Upper lobe of left lung (tissue), 6 donors: Measurements from ENCODE around the gene GDF15. TPM values are rescaled to one million over a fixed set of nuclear protein-coding genes. Genes with fewer than 3 reads are reported as not detected.

Source experiments
- ATAC-seq, 2 donors: fragments of 200-7000 bp; cut with Tn5 transposase; one replicate each; pipeline ENCODE4 v1.9.1; 2022; ENCODE audit warnings: mild to moderate bottlenecking in 2 of 2, moderate library complexity in 2 of 2; ENCODE audit not compliant: low FRiP score in 2 of 2
- DNase-seq, 2 donors: peaks; one replicate each; pipeline ENCODE4 v3.0.0-alpha.2; 2019 to 2020
- H3K27ac ChIP-seq, 4 donors: fragments of 200-600 bp; sonication (generic); one replicate each; pipeline ENCODE4 v1.5.1; 2016 to 2019
- H3K27me3 ChIP-seq, 4 donors: fragments of 200-600 bp; sonication (generic); one replicate each; pipeline ENCODE4 v1.5.1; 2017 to 2019
- H3K36me3 ChIP-seq, 4 donors: fragments of 200-600 bp; sonication (generic); one replicate each; pipeline ENCODE4 v1.5.1; 2016 to 2019
- H3K4me1 ChIP-seq, 4 donors: fragments of 200-600 bp; sonication (generic); one replicate each; pipeline ENCODE4 v1.5.1; 2018 to 2019
- H3K4me3 ChIP-seq, 4 donors: fragments of 200-600 bp; sonication (generic); one replicate each; pipeline ENCODE4 v1.5.1; 2017 to 2019; ENCODE audit warnings: mild to moderate bottlenecking in 2 of 4, moderate library complexity in 1 of 4
- H3K9me3 ChIP-seq, 4 donors: fragments of 200-600 bp; sonication (generic); one replicate each; pipeline ENCODE4 v1.5.1; 2018 to 2019
- CTCF ChIP-seq, 6 experiments: fragments of 450-650 bp in 4 of 6; fragments of 200-600 bp in 2 of 6; sonication (generic) in 2 of 6; IDR thresholded peaks; one replicate each; pipeline ENCODE4 v1.5.1; 2016 to 2019; ENCODE audit warnings: antibody characterized with exemption in 6 of 6
- EP300 ChIP-seq, 4 donors: sonication (generic); formaldehyde crosslinking; IDR thresholded peaks; one replicate each; pipeline ENCODE4 v1.5.1; 2017; ENCODE audit warnings: antibody characterized with exemption in 4 of 4, control low read depth in 2 of 4
- POLR2A ChIP-seq, 4 donors: fragments of 450-650 bp; IDR thresholded peaks; one replicate each; pipeline ENCODE4 v1.5.1; 2016 to 2017; ENCODE audit warnings: antibody characterized with exemption in 4 of 4, mild to moderate bottlenecking in 2 of 4
- POLR2AphosphoS5 ChIP-seq, 2 donors: sonication (generic); formaldehyde crosslinking; IDR thresholded peaks; one replicate each; pipeline ENCODE4 v1.5.1; 2017; ENCODE audit warnings: antibody characterized with exemption in 2 of 2
- whole genome bisulfite sequencing, 2 donors: methylation state at CpG; one replicate each; pipeline ENCODE4 v1.1.5; 2017 to 2018; 5-methylcytosine and 5-hydroxymethylcytosine counted together
- total RNA-seq, 6 donors: library from RNA; depleted of rRNA in 4 of 6; stranded (reverse); fragments of >200 nt in 4 of 6; gene quantifications; one replicate each; pipeline versions ENCODE4 v1.1.0 to v1.2.1, GENCODE V29; 2016 to 2021
- donor health status: DM: no; HTN: no; CAD: no; lungs with moderate emphysema.
- donor health status: DM: no; HTN: yes; CAD: no; lungs with severe emphysema.

GDF15 gene
- total RNA-seq, 6 donors from 2014 or later = 42.5 to 126 (median 68.7) TPM

- TF ChIP-seq POLR2A (IDR thresholded peaks at IDR 0.05) (no peak), CTCF (IDR thresholded peaks at IDR 0.05) (no peak), POLR2AphosphoS5 (IDR thresholded peaks at IDR 0.05) (no peak), EP300 (IDR thresholded peaks at IDR 0.05) (no peak)
- DNase-seq (peak in 1 of 2 donors; percentile 88), ATAC-seq (peak; percentile 2 to 12)
- H3K4me3 ChIP-seq = peak overlapping the region in 3 of 4 donors; percentile 80 to 94 (median 82)
- H3K4me1 ChIP-seq = peaks cover 65 to 86% (median 66%) of the 10 kb centered on the region in 4 donors
- H3K27me3 ChIP-seq = no peaks in the 10 kb centered on the region
- WGBS, 2 donors = 13 to 40% methylated on average over 3 to 32 of the region's 39 CpGs
- H3K27ac ChIP-seq = peak overlapping the region; percentile 87 to 94 (median 91)
- H3K36me3 ChIP-seq = no peaks in the 10 kb centered on the region
- no peaks in the 10 kb centered on the region for H3K9me3 ChIP-seq
Measured at GRCh38 chr19:18418483-18419194, 32.7 kb downstream of the GDF15 start.

- Histone ChIP-seq H3K9me3 (no peaks in the 10 kb centered on the region), H3K4me3 (peak within 1 kb of the TSS; percentile 68 to 94 (median 81)), H3K27me3 (no peaks in the 10 kb centered on the region), H3K36me3 (no peaks in the 10 kb centered on the region), H3K27ac (peak within 1 kb of the TSS; percentile 87 to 94 (median 91)), H3K4me1 (peaks cover 65 to 86% (median 66%) of the 10 kb centered on the region in 4 donors)
- WGBS, 2 donors = no CpG with 5 or more reads among the region's 80 CpGs
- ATAC-seq (peak; percentile 0 to 49), DNase-seq (peak; percentile 63 to 95)
- TF ChIP-seq EP300 (IDR thresholded peaks at IDR 0.05) = no peak
- peak in 2 of 4 donors; percentile 40 to 63 for TF ChIP-seq POLR2A (IDR thresholded peaks at IDR 0.05)
- TF ChIP-seq CTCF (IDR thresholded peaks at IDR 0.05) = peak; percentile 40 to 92 (median 75)
- peak in 1 of 2 donors; percentile 63 for TF ChIP-seq POLR2AphosphoS5 (IDR thresholded peaks at IDR 0.05)
Measured at GRCh38 chr19:18419195-18419698, 33.3 kb downstream of the GDF15 start, which contains the start of gene SSBP4. Gene SSBP4, plus strand, starts transcription at chr19:18419398. Its CDS starts 251 bp downstream, at chr19:18419649.

GRCh38 chr19:18419699-18420460 lies 33.9 kb downstream of the GDF15 start:
- peak in 1 of 2 donors; percentile 88 for DNase-seq
- Histone ChIP-seq H3K9me3 (no peaks in the 10 kb centered on the region), H3K4me3 (peak overlapping the region; percentile 68 to 94 (median 81)), H3K4me1 (peaks cover 59 to 79% (median 60%) of the 10 kb centered on the region in 4 donors), H3K27me3 (no peaks in the 10 kb centered on the region), H3K27ac (peak overlapping the region; percentile 71 to 94 (median 90)), H3K36me3 (no peaks in the 10 kb centered on the region)
- 2% methylated on average over 10 to 47 of the region's 97 CpGs for WGBS, 2 donors
- TF ChIP-seq CTCF (IDR thresholded peaks at IDR 0.05) = peak in 1 of 6 experiments; percentile 5
- no peak for TF ChIP-seq POLR2AphosphoS5 (IDR thresholded peaks at IDR 0.05)
- ATAC-seq = no peak

- Histone ChIP-seq H3K9me3 (no peaks in the 10 kb centered on the region), H3K4me1 (peaks cover 49 to 74% (median 55%) of the 10 kb centered on the region in 4 donors), H3K27me3 (no peaks in the 10 kb centered on the region), H3K36me3 (no peaks in the 10 kb centered on the region), H3K27ac (peak overlapping the region in 3 of 4 donors; percentile 71 to 94 (median 94)), H3K4me3 (peak overlapping the region in 1 of 4 donors; percentile 82)
- 49 to 50% methylated on average over 2 of the region's 2 CpGs for WGBS, 2 donors
- DNase-seq (no peak), ATAC-seq (no peak)
- no peak for TF ChIP-seq POLR2A (IDR thresholded peaks at IDR 0.05)
Measured at GRCh38 chr19:18420930-18421329, 35.0 kb downstream of the GDF15 start.
